ENCODE data around the gene RAPGEF2.
"Not testable (repeated sequence)": the region's sequence is repeated elsewhere in the genome, so short reads cannot be mapped to it uniquely, and the experiment has no call there.

Gene RAPGEF2

DNA sequence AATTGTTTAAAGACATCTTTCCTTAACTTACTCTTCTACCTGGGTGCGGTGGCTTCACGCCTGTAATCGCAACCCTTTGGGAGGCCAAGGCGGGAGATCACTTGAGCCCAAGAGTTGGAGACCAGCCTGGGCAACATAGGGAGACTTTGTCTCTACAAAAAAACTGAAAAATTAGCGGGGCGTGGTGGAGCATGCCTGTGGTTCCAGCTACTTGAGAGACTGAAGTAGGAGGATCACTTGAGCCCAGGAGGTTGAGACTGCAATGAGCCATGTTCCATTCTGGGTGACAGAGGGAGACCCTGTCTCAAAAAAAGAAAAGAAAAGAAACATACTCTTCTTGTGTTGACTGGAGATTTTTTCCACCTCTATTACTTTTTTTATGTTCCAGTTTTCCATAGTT is 181.9 kb downstream of the RAPGEF2 start:
- DNase-seq, result no peak

DNA sequence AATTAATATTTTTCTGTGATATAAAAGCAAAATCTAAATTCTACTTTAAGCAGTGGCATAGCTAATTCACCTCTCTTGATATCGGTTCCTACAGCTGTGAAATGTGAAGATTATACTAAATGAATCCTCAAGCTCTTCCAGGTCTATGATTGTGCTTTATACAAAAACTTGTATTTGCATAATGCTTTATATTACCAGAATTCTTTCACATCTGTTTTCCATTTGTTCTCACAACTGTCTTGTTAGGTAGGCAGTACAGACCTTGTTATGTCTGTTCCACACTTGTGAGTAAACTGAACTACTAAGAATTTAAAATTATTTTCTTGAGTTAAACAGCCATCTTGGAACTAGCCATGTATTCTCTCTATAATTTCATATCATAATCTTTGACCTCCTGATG is 184.9 kb downstream of the RAPGEF2 start:
- DNase-seq, result no peak

DNA sequence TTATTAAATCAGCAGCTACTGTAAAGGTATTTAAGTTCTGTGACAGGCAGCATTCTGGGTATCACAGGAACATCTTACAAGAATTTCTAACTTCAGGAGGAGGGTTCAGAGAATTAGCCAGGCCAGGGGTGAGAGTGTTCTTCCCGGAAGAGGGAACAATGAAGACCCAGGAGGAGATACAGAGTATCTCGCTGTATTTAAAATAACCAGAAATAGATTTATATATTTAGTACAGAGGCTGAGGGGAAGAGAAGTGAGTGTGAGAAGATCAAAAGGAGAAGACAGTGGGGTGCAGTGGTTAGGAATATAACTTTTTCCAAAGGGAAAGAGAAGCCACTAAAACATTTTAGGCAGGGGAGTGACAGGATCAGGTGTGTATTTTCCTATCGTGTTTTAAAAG is 186.8 kb downstream of the RAPGEF2 start:
- no peak for DNase-seq

DNA sequence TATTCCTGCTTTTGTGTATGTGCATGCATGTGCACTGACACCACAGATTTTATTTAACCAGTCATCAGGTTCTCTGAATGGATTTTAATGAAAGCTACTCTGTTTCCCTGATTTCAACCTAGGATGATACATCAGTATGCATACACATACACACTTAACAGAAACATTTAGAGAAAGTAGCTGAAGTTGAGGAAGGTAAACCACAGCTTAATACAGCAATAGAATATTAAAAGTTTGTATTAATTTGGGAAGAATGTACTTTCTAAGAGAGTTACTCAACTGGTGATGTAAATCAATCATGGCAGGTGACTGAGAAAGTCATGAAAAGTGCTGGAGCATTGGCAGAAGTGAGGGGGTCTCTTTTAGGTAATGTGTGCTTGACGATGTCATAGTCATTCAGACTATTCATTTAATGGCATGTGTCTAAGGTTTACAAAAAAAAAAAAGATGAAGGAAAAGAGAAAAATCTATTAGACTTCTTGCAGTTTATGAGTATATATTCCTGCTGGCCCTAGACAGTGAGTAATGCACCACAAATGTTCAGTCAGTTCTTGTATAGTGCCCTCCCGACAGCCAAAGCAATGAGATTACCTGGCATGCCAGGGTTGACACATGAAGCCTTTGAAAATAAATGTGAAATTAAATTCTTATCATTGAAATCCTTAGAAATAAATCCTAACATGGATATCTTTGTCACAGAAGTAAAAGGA is 187.6 kb downstream of the RAPGEF2 start:
- no peak for DNase-seq

DNA sequence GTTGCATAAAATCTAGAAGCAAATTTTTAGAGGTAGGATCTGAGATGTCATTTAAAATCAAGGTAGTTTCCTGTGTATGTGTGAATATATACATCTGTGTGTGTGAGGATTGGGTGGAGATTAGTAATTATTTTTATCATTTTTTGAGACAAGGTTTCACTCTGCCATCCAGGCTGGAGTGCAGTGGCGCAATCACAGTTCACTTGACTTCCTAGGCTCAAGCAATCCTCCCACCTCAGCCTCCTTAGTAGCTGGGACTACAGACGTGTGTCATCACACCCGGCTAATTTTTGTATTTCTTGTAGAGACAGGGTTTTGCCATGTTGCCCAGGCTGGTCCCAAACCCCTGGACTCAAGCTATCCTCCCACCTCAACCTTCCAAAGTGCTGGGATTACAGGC is 188.3 kb downstream of the RAPGEF2 start:
- DNase-seq, result no peak

DNA sequence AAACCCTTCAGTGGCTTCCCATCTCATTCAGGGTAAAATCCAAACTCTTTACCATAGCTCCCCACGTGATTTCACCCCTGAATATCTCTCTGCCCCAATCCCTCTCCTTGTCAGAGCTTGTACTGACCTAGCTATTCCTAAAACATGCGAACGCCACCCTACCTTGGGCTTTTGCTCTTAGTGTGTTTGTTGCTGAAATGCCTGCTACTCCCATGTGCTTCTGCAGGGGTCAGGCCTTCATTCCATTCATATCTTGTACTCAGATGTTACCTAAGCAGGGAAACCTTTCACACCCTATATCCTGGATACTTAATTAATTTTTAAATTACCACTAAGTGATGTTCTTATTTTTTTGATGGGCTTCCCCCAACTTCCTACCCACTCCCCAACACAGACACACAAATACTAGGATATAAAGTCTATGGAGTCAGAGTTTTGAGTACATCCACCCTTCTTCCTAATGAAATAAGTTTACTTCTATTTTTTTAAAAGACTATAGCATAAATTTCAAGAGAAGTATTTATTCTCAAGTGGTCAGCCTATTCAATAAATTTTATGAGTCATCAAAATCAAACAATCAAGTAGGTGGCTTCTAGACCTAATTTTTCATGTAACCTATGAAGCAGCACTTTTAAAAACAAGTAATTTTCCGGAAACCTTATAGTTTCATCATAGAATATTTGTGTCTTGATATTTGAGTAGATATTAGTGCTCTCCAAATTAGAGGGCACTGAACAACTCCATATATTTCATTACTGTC is 189.4 kb downstream of the RAPGEF2 start:
- DNase-seq, result no peak

DNA sequence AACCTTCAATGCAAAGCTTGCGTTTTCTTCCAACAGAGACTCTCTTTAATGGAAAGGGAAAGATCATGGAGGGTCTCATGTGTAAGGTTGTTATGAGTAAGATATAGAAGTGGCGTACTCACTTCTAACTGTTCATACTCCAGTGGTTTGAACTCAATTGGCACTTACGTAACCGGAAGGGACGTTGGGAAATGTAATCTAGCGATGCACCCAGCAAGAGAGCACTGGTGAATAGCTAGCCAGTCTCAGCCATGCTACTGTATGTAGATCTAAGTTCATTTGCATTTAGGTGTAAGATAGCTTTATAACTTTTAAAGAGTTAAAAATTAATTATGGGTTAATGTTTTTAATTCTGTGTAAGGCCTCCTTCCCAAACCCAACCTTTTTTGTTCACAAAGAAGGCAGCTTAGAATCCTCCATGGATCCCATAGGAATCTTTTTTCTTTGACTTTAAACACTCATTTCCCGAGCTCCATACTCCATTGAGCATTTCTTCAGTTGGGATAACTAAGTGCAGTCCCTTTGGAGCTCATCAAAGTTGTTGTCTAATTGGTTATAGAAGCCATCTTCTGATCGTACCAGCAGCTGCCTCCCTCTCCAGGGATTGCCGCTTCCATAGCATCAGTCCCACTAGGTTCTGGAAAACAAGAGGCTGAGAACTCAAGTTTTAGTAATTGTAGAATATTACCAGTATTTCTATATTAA is 191.1 kb downstream of the RAPGEF2 start:
- DNase-seq, result no peak

DNA sequence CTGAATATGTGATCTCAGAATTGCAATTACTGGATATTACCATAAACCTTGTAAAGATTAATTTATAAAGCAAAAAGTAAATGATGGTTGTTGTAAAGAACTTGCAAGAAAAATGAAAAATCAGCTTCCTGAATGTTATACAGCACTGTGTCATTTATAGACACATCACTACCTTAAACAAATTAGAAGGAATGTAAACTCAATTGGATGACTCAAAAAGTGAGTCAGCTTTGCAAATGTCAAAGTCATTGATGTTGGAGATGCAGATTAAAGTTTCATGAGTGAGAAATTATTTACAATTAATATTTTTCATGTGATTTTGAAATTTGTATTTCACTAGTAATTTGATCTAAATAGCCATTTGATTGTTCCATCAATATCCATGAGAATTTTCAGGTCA is 193.2 kb downstream of the RAPGEF2 start:
- no peak for DNase-seq

DNA sequence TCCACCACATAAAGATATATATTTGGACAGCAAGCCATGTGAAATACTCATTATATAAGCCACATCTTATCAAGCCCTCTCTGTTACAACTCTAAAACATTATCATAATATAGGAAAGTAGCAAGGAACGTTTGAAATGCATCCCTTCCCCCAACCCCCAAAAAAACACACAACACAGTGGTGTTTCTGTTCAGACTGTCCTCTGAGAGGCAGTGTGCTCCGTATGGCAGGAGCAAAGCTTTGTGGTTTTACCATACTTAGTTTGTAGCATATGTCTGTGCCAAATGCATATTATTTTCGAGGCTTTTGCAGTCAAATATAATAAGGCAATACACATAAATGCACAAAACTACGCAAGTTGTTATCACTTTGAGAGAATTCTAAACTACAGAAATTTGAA is 194.2 kb downstream of the RAPGEF2 start:
- DNase-seq, result no peak

DNA sequence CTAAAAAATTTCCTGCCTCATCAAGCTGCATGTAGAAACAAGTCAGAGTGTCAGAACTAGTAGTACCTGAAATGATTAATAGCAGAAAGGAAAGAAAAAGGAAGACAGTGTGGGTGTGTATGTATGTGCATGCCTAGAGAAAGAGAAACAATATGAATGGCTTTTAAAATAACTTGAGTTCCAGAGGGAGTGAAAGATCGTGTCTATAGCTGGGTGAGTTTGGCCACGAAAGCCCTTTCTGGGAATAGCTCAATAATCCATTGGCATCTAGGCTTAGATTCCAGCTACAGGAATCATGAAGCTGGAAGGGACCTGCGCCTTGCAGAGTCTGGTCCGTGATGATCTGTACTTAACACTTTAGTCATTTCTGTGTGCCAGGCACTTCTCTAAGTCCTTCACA is 195.6 kb downstream of the RAPGEF2 start:
- no peak for DNase-seq

DNA sequence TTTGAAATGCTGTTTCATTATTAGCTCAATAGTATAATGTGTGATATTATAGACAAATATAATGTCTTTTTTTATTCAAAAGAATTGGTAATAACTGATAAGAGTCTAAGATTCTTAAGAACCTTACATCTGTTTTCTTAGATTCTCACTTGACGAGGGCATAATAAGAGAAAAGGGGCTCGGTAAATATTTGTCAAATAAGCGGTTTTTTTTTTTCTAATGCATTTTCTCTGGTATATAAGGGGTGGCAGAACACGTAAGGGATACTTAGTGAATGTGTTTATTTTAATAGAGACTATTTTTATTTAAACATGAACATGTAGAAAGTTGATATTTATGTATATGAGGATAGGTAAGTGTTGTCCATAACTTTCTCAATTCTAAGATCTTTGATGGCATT is 200.6 kb downstream of the RAPGEF2 start:
- DNase-seq, result no peak

DNA sequence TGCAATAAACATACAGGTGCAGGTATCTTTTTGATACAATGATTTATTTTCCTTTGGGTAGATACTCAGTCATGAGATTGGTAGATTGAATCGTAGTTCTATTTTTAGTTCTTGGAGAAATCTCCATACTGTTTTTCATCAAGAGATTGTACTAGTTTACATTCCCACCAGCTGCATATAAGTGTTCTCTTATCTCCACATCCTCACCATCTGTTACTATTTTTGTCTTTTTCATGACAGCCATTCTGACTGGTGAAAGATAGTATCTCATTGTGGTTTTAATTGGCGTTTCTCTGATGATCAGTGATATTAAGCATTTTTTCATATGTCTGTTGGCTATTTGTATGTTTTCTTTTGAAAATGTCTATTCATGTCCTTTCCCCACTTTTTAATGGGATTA is 202.2 kb downstream of the RAPGEF2 start:
- DNase-seq, result no peak

DNA sequence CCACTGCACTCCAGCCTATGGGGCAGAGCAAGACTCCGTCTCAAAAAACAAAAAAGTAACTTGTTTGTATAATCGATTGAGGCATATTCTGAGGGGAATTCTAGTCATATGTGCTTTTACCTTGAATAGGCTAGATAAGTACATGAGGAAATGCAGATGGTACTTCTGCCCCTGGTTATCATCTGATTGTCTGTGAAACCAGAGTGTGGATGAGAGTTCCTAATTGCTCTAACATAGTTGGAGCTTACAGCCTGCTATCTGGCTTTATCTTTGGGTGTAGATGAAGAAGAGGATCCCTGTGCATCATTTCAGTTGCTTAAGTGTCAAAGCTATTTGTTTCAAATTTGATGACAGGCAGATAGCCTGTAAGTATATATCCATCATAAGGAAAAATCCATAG is 205.1 kb downstream of the RAPGEF2 start:
- DNase-seq, result no peak

DNA sequence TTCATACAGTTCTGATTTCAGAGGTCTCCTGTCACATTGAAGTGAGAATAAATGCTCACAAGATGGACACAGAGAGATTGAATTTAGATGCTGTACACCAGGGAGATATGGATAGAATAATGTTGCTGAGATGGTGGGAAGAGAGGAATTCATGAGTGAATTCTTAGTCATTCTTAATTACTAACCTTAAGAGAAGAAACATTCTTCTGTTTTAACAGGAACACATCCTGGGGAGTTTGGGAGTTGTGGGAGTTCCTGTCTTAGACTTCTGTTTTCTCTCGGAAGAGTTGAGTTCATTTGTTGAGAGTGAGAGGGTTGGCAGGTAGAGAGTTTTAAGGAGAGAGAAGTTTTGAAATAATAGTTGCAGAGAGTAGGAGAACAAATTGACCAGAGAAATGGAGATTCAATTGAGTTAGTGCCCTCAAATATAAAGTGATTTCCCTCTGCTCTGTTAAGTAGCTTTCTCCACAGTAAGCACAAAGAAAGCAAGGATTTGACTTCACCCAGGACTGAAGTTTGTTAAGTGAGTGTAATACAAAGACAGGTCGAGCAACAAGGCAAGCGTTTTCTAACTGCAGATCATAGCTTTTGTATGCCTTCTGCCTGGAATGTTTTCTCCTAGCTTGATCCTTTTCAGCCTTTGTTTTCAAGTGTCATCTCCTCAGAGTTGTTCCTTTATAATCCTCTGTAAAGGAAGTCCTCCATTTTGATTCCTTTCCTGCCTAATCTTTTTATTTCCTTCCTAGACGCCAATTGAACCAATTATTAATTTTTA is 205.9 kb downstream of the RAPGEF2 start:
- DNase-seq, result no peak

DNA sequence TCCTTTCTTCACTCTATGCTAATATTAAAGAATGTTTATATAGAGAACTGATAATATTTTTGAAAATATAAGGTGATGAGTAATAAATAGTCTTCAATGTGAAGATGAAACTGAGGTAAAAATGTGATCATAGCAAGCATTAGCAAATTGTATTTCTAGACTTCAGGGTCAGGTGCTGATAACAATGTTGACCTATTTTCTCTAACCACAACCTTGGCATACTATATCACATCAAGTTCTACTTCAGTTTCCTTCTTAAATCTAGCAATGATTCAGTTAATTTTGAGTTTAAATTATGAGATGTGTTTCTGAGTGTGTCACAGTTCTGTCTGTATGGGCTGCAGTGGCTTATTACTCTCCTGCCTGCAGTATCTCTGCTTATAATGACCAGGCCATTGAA is 209.4 kb downstream of the RAPGEF2 start:
- DNase-seq, result no peak

DNA sequence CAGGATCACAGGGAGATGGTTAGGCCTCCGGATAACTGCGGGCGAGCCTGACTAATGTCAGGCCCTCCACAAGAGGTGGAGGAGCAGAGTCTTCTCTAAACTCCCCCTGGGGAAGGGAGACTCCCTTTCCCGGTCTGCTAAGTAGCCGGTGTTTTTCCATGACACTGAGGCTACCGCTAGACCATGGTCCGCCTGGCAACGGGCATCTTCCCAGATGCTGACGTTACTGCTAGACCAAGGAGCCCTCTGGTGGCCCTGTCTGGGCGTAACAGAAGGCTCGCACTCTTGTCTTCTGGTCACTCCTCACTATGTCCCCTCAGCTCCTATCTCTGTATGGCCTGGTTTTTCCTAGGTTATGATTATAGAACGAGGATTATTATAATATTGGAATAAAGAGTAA is 213.0 kb downstream of the RAPGEF2 start:
- DNase-seq, result not testable (repeated sequence)

DNA sequence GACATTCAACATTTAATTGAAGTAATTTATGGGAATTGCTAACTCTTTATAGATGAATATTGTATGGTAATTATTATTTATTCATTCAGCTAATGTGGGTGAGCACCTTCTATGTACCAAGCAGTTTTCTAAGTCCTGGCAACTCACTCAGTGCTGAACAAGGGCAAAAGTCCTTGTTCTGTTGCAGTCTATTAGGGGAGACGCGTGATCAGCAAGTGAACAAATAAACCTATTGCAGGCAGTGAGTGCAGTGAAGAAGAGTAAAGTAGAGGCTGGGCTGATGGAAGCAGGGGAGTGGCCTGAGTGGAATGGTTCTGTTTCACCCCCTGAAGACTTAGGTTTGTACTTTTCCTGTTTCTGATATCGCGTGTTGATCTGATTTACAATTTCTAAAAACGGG is 214.3 kb downstream of the RAPGEF2 start:
- DNase-seq, result no peak

DNA sequence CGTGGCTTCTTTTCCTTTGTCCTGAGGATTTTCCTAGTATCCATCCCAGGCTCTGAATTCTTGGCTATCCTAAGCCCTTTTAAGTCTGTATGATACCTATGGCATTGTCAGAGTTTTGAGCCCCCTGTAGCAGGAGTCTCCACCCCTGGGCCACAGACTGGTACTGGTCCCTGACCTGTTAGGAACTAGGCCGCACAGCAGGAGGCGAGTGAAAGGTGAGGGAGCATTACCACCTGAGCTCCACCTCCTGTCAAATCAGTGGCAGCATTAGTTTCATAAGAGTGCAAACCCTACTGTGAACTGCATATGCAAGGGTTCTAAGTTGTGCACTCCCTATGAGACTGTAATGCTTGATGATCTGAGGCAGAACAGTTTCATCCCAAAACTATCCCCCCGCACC is 216.1 kb downstream of the RAPGEF2 start:
- DNase-seq, result no peak

DNA sequence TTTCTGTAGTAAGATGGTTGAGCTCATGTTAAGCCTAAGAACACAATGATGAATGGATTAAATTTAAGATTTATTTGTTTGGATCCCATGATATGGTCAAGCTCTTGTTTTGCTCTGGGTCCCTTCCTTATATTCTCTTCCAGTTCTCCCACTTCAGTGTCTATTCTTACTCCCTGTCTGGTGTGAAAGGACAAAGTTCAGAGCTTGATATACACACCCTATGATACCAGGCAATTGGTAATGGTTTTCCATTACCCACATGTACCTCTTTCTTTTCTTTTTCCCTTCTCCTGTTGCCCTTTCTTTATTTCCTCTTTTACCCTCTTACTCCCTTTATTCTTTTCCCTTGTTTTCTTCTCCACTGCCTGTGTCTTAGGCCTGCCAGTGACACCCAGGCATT is 223.6 kb downstream of the RAPGEF2 start:
- no peak for DNase-seq

DNA sequence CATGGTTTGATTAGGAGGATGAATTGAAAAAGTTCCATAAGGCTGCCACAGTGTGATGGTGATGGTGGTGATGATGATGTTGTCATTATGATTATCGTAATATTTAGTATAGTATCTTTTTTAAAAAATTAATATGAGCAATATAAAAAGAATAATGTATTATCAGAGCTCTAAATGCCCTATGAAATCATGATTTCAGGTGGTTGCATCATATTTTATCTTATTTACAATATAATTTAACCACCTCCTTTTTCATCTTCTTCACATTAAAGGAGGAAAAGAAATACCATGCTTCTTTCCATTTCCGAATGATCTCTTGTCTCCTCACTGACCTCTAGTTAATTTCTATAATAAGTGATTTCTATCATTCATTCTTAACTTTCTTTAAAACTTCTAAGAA is 225.9 kb downstream of the RAPGEF2 start:
- no peak for DNase-seq

DNA sequence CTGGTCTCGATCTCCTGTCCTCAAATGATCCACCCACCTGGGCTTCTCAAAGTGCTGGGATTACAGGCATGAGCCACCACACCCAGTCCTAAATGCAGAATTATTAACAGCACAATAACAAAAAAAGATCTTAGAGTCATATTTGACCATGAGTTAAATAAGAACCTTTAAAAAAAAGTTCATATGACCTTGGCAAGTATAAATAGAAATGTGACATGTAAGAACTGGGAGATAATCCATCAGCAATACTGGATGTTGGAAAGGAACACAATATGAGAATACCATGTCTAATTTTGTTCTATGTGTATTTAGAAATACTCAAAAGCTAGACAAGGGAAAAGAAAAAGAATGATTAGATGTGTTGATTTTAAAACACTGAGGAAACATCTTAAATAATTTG is 231.6 kb downstream of the RAPGEF2 start:
- DNase-seq, result no peak

DNA sequence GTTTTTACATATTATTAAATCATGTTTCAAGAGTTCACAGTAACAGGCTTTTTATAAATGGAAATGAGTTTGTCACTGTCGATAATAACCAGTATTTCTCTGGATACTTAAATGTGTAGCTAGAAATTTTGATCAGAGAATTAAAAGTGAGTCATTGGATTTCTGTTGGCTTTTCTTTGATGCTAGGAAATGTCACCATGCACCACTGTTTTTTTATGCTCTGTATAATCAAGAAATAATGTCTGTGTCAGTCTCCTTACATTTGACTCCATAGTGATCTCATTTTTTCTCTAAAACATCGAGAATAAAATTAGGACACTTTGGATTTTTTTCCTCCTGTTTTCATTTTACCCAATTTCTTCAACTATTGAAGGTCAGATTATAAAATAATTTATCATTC is 234.2 kb downstream of the RAPGEF2 start:
- no peak for DNase-seq

DNA sequence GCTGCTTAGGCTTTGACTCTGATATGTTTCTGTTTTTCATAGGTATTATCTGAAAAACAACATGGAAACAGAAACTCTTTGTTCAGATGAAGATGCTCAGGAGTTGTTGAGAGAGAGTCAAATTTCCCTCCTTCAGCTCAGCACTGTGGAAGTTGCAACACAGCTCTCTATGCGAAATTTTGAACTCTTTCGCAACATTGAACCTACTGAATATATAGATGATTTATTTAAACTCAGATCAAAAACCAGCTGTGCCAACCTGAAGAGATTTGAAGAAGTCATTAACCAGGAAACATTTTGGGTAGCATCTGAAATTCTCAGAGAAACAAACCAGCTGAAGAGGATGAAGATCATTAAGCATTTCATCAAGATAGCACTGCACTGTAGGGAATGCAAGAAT is 238.6 kb downstream of the RAPGEF2 start:
- DNase-seq, result no peak

Data from NCI-H1105 (cell line).